ENCODE measurements around the gene TPM1. TPM values are rescaled to one million over a fixed set of nuclear protein-coding genes. Genes with fewer than 3 reads are reported as not detected.

Gene TPM1
- total RNA-seq, 4 donors from 2014 or later: 167 to 702 (median 252) TPM

- ATAC-seq (ENCODE audit: low FRiP score): no peak
Observed at GRCh38 chr15:63035253-63035652, 7.3 kb upstream of the TPM1 start.

GRCh38 chr15:63035977-63036376, 6.6 kb upstream of the TPM1 start:
- no peak for ATAC-seq (ENCODE audit: low FRiP score)

More at GRCh38 chr15:63035253-63035652, 7.3 kb upstream of the TPM1 start:
- no peak for DNase-seq (ENCODE audit: low spot score)
- TF ChIP-seq CTCF (IDR thresholded peaks at IDR 0.05): no peak

GRCh38 chr15:63037976-63038720, 4.4 kb upstream of the TPM1 start:
- no peak for DNase-seq (ENCODE audit: low spot score)
- ATAC-seq (ENCODE audit: low FRiP score): no peak
- no peak for TF ChIP-seq CTCF (IDR thresholded peaks at IDR 0.05)

More at GRCh38 chr15:63035977-63036376, 6.6 kb upstream of the TPM1 start:
- DNase-seq (ENCODE audit: low spot score): no peak
- no peak for TF ChIP-seq CTCF (IDR thresholded peaks at IDR 0.05)

- no peak for ATAC-seq (ENCODE audit: low FRiP score)
- TF ChIP-seq CTCF (IDR thresholded peaks at IDR 0.05): no peak
Observed at GRCh38 chr15:63038926-63039673, 3.4 kb upstream of the TPM1 start.

GRCh38 chr15:63039811-63040210, 2.7 kb upstream of the TPM1 start:
- TF ChIP-seq CTCF (IDR thresholded peaks at IDR 0.05): no peak
- DNase-seq (ENCODE audit: low spot score) (no peak), ATAC-seq (ENCODE audit: low FRiP score) (no peak)

More at GRCh38 chr15:63038926-63039673, 3.4 kb upstream of the TPM1 start:
- no peak for DNase-seq (ENCODE audit: low spot score)

GRCh38 chr15:63040509-63040908, 2.0 kb upstream of the TPM1 start:
- ATAC-seq (ENCODE audit: low FRiP score): no peak
- TF ChIP-seq CTCF (IDR thresholded peaks at IDR 0.05): no peak
- DNase-seq (ENCODE audit: low spot score): no peak
